HS-27A (cell line): Measurements from ENCODE around the gene ARF6.
"Not testable (repeated sequence)": the region's sequence is repeated elsewhere in the genome, so short reads cannot be mapped to it uniquely, and the experiment has no call there.

Experiments used
- DNase-seq: peaks from one replicate; pipeline ENCODE4 v3.0.0-alpha.2; 2012; ENCODE audit warnings: low read depth, missing footprints

Gene ARF6

GRCh38 chr14:49907186-49907585 is 14.3 kb downstream of the ARF6 start:
- no peak for DNase-seq

- DNase-seq, result no peak
Measured at GRCh38 chr14:49908433-49908782, 15.5 kb downstream of the ARF6 start.

DNA sequence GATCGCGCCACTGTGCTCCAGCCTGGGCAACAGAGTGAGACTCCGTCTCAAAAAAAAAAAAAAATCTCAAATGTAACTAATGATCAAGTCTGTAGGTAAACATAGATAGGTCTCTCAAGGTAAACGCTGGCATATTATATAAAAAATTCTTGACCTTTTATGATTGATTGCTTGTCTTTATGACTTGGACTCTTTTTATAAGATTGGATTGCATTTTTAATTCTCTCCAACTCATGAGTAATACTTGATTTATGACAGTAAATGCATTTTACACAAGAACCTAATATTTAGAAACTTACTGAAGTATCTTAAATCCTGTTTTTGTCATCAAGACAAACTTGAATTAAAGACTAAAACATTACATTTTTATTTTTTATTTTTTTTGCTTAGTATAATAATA is 16.1 kb downstream of the ARF6 start:
- DNase-seq, result no peak

DNA sequence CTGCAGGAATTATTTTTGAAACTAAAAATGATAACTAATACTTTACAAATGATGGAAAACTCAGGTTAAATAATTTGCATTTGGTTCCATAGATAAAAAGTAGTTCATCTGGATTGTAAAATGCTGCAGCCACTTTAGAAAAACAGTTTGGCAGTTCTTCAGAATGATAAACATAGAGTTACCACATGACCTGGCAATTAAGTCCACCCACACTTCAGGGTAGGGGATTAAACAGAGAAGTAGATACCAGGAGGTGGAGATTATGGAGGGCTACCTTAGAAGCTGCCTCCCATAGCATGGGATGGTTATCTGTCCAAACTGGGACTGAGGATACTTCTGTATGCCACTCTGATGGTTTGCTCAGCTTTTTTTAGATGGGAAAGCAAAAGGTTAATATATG is 22.2 kb downstream of the ARF6 start:
- DNase-seq, result no peak

DNA sequence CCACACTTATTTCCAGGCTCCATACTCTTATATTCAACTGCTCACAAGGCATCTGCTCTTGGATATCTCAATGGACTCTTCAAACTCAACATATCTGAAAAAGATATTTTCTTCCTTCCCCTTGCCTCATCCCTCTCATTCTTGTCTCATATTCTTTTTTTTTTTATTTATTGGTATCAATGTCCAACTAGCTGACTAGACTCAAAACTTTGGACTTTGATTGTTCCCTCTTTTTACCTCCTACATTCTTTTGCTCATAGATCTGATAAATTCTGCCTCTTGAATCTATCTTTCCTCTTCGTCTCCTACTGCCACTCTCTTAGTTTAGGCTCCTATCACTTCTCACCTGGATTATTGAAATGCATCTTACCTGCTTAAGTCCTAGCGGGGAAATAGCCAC is 25.8 kb downstream of the ARF6 start:
- DNase-seq, result no peak

DNA sequence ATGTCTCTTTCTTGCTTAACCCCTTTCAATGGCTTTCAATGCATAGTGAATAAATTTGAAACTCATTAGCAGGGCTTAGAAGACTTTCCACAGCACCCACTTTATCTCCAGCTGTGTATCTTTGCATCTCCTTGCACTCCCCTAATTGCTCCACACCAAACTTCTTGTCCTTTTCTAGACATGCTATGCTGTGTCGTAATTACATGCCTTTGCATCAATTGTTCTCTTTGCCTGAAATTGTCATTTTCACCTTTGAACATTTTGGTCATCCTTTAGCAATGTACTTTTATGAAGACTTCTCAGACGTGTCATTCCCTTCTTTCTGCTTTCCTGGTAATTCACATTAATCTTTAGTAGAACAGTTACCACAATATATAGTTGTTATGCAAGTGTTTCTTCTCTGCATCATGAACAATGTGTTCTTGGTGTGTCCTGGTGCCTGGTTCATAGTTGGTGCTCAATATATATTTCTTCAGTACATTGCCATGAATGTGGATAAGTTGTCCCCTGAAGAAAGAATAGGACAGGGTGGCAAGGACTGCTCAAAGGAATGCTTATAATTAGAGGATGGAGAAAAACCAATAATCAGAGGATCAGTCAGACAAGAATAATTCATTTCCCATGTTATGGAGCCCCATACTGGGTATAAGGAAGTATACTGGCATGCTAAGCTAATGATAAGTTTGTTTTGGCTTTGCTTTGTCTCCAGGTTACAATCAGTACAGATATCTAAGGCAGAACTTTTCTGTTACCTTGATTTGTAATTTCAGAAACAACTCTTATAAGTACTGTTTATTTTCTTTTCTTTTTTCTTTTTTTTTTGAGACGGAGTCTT is 27.2 kb downstream of the ARF6 start:
- DNase-seq, result no peak

DNA sequence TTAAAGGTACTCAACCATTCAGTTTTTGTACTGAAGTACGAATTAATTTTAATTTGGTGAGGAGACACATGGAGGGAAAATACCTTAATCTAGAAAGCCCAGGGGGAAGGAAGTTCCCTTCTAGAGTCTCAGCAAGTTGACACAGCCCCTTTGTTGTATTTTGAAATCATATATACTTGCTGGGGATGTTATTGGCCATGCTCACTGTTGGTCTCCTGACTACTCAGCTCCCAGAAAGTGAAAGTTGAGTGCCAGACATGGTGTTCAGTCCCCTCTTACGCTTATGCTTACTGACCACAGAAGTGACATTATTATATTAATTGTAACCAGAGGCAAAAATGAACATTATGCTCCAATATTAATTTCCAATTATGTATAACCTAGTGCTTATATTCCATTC is 28.1 kb downstream of the ARF6 start:
- DNase-seq, result no peak

DNA sequence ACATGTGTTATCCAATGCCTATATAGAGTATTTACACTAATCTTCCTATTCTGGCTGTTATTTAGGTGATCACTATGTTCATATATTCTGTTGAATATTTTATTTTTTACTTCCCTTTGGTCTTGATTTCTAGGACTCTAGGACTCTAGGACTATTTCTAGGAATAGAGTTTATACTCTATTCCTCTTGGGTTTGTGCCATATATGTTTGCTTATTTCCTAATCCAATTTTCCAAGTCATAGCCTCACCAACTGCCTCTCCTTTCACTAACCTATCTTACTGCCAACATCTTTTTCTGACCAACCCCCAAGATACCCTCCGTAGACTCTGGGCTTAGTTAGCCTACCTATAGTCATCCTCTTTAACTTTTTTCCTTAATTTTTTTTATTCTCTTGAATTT is 28.5 kb downstream of the ARF6 start:
- DNase-seq, result no peak

DNA sequence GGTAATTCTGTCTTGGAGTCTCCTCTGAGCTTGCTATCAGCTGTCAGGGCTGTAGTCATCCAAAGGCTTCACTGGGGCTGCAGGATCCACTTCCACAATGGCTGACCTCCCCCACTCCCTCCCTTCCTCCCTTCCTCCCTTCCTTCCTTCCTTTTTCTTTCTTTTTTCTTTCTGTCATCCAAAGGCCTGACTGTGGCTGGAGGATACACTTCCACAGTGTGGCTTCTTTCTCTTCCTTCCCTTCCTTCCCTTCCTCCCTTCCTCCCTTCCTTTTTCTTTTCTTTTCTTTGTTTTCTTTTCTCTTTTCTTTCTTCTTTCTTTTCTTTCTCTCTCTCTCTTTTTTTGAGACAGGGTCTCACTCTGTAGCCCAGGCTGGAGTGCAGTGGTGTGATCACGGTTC is 30.6 kb downstream of the ARF6 start:
- no peak for DNase-seq

- DNase-seq, result no peak
Measured at GRCh38 chr14:49923881-49924280, 31.0 kb downstream of the ARF6 start.

DNA sequence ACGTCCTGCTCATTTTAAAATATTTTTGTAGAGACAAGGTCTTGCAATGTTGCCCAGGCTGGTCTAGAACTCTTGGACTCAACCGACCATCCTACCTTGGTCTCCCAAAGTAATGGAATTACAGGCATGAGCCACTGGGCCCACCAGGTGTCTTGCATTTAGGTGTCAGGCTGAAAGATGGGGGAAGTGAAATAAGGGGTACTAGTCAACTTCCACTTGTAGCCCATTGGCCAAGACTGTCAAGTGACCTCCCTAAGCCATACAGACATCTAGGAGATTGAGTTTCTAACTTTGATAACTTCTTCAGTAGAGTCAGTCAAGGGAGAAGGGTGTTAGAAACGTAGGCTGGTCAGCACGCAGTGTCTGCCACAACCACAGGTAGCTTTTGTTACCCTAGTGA is 32.0 kb downstream of the ARF6 start:
- no peak for DNase-seq

GRCh38 chr14:49926803-49927202 is 33.9 kb downstream of the ARF6 start:
- no peak for DNase-seq

GRCh38 chr14:49928015-49928414 is 35.1 kb downstream of the ARF6 start:
- no peak for DNase-seq

DNA sequence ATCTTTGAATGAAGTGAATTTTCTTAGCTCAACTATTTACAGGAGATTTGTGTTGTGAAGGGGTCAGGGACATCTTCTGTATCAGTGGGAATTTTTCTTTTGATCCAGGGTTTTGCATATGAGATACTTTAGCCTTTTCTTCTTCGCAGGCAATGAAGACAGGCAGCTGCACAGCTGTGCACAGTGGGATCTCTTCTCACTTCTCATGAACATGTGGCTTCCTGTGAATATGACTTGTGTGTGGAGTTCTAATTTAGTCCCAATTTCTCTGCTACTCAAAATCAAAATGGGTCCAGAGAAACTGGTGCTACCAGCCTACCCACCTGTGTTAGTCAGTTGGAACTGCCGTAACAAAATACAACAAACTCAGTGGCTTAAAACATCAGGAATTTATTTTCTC is 37.8 kb downstream of the ARF6 start:
- no peak for DNase-seq

- no peak for DNase-seq
Measured at GRCh38 chr14:49931523-49931922, 38.6 kb downstream of the ARF6 start.

DNA sequence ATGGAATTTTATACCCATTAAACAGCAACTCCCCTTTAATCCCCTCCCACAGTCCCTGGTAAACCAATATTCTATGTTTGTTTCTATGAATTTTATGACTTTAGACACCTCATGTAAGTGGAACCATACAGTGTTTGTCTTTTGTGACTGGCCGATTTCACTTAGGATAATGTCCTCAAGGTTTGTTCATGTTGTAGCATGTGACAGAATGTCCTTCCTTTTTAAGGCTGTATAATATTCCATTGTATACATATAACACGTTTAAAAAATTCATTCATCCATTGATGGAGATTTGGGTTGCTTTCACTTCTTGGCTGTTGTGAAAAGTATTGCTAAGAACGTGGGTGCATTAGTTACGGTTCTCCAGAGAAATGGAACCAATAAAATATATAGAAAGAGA is 40.2 kb downstream of the ARF6 start:
- no peak for DNase-seq

GRCh38 chr14:49933704-49934103 is 40.8 kb downstream of the ARF6 start:
- no peak for DNase-seq

DNA sequence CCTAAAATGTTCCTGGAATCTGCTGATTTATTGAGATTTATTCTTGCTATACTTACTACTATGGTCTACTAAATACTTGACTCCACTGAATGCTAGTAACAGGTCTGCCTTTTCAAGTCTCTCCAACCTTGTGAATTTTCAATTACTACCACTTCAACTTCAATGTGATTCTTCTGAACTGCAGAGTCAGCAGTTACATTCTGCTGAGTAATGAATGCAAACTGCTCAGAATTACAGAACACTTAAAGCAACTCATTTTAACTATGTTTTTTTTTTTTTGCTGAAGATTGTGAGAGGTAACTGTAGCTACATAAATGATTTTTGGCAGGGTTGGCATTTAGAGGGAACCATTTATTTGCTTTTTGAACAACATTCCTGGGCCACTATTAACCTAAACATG is 41.8 kb downstream of the ARF6 start:
- no peak for DNase-seq

- DNase-seq, result no peak
Measured at GRCh38 chr14:49935526-49935925, 42.6 kb downstream of the ARF6 start.

DNA sequence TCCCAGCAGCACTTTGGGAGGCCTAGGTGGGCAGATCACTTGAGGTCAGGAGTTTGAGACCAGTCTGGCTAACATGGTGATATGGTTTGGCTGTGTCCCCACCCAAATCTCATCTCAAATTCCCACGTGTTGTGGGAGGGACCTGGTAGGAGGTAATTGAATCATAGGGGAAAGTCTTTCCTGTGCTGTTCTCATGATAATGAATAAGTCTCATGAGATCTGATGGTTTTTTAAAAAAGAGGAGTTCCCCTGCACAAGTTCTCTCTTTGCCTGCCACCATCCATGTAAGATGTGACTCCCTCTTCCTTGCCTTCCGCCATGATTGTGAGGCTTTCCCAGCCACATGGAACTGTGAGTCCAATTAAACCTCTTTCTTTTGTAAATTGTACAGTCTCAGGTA is 43.4 kb downstream of the ARF6 start:
- DNase-seq, result not testable (repeated sequence)

GRCh38 chr14:49936882-49937281 is 44.0 kb downstream of the ARF6 start:
- DNase-seq, result not testable (repeated sequence)

DNA sequence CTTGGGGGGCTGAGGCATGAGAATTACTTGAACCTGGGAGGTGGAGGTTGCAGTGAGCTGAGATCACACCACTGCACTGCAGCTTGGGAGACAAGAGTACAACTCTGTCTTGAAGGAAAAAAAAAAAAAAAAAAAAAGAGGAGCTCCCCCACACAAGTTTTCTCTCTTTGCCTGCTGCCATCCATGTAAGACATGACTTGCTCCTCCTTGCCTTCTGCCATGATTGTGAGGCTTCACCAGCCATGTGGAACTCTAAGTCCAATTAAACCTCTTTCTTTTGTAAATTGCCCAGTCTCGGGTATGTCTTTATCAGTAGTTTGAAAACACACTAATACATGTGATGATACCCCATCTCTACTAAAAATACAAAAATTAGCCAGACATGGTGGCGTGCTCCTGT is 46.3 kb downstream of the ARF6 start:
- DNase-seq, result not testable (repeated sequence)

- DNase-seq, result no peak
Measured at GRCh38 chr14:49939884-49940510, 47.1 kb downstream of the ARF6 start.
